Measurements from ENCODE around the gene PROSER3. TPM values are rescaled to one million over a fixed set of nuclear protein-coding genes. Genes with fewer than 3 reads are reported as not detected.

The PROSER3 gene
- total and polyA plus RNA-seq, 9 of the 15 experiments (the other 6 are each of a cell fraction or from before 2014, with no cell fraction given), result 1.0 to 39.5 (median 5.1) TPM

GRCh38 chr19:35789195-35789977, 31.4 kb downstream of the PROSER3 start:
- Histone ChIP-seq H3K9ac (ENCODE audit: insufficient read depth in 1 of 2, low read depth in 2 of 2, low read length in 2 of 2) (peak overlapping the region in 1 of 2 experiments; percentile 48; a peak in 1 of 4 replicates), H3K9me3 (replicated peaks; ENCODE audit: control insufficient read depth, insufficient read depth, low read depth, low read length) (no peaks in the 10 kb centered on the region), H3K4me3 (no peak overlapping the region), H3K79me2 (ENCODE audit: control insufficient read depth, insufficient read depth, low read length) (no peaks in the 10 kb centered on the region), H3K4me1 (replicated peaks in 1 of 2; ENCODE audit: control insufficient read depth in 2 of 2, insufficient read depth in 2 of 2, low read length in 2 of 2) (peaks cover 0 to 56% of the 10 kb centered on the region in 2 experiments; a peak in 3 of 5 replicates), H3K27me3 (ENCODE audit: control insufficient read depth in 2 of 2, insufficient read depth in 2 of 2, low read length in 2 of 2) (no peaks in the 10 kb centered on the region), H3K36me3 (ENCODE audit: control insufficient read depth, insufficient read depth, low read length) (no peaks in the 10 kb centered on the region), H4K20me1 (replicated peaks; ENCODE audit: control insufficient read depth, insufficient read depth, low read length) (no peaks in the 10 kb centered on the region), H3K9me1 (ENCODE audit: control insufficient read depth, insufficient read depth, low read length) (no peaks in the 10 kb centered on the region), H2AFZ (ENCODE audit: low read depth, low read length) (no peak overlapping the region), H3K27ac (ENCODE audit: extremely low read depth, low read depth, low read length) (no peak overlapping the region), H3K4me2 (ENCODE audit: insufficient read depth, low read length) (no peak overlapping the region)
- CTCF ChIA-PET (ENCODE audit: low intra/inter-chr PET ratio), result no interaction called here
- WGBS (ENCODE audit: insufficient coverage, low coverage, missing lambda C conversion rate), result 27% methylated on average over 11 of the region's 11 CpGs
- peak; percentile 40; the same call in 1 of the 2 replicates for TF ChIP-seq POLR2G (IDR thresholded peaks at IDR 0.05; ENCODE audit: low read depth, low read length)
- TF ChIP-seq ZNF57 (CRISPR knock-in tag; IDR thresholded peaks at IDR 0.05), result no peak
- no peak for FAIRE-seq
- DNase-seq (ENCODE audit: extremely low read depth in 1 of 4, low spot score in 3 of 4), result no peak
- POLR2A ChIA-PET, result interaction anchor here (0.6 to 1.3 kb wide), 3 partner anchors 12 to 225 kb away, joined by 3 read pairs; no protein-coding TSS in a partner anchor
- ATAC-seq, result peak; percentile 14; the same call in 2 of the 3 replicates
- intact Hi-C loops (cut with micrococcal nuclease), result no loop called here
- BruUV-seq (replicated peaks), result no TSS peak
- in situ Hi-C loops (cut with MboI), result no loop called here

All from K562 (cell line).